Activated CD4-positive, CD25-positive, alpha-beta regulatory T cell treated with anti-CD3 and anti-CD28 coated beads, Interleukin-2, amount 50 U/mL, for 16 hours (primary cell): Measurements from ENCODE around the gene CGA.

ENCODE experiments used
- DNase-seq: peaks from one replicate; pipeline ENCODE4 v3.0.0-alpha.2; 2020; ENCODE audit warnings: low read depth, low spot score

CGA gene

DNA sequence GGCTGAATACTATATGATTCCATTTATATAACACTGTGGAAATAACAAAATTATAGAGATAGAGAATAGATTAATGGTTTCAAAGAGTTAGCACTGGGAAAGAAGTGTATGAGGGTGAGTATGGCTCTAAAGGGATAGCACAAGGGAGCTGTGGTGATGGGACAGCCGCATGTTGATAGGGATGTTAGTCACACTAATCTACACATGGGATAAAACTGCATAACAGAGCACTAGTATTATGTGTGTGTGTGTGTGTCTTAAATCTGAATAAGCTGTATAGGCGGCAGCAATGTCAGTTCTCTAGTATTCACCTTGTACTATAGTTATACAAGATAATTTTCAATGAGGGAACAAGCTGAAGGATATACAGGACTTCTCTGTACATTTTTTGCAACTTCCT lies 5.8 kb downstream of the CGA start:
- no peak for DNase-seq

- DNase-seq, result no peak
Measured at GRCh38 chr6:87088076-87088475, 6.8 kb downstream of the CGA start.

DNA sequence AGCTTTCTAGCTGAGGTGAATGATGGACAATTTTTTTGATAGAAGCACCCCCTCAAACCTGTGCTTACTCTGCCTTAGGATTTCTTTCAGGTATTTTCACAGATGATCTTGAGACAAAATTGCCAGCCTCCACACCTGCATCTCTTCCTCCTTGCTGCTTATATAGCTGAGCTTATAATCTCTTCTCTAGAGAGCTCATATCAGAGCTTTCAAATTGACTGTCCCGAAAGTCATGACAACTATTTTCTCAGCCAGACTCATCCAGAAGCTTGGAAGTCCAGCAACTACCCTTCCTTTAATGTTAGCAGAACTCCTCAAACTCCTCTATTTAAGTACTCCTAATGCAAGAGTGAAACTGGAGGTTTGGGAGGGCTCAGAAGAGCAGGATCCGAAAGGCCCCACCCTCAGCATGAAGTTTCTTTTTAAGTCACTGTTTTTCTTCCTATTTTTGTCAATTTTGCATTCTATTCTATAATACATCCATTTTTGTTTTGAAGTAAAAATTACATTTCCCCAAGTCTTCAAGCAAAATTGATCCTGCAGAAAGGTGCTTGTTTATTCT lies 12.7 kb downstream of the CGA start:
- no peak for DNase-seq

DNA sequence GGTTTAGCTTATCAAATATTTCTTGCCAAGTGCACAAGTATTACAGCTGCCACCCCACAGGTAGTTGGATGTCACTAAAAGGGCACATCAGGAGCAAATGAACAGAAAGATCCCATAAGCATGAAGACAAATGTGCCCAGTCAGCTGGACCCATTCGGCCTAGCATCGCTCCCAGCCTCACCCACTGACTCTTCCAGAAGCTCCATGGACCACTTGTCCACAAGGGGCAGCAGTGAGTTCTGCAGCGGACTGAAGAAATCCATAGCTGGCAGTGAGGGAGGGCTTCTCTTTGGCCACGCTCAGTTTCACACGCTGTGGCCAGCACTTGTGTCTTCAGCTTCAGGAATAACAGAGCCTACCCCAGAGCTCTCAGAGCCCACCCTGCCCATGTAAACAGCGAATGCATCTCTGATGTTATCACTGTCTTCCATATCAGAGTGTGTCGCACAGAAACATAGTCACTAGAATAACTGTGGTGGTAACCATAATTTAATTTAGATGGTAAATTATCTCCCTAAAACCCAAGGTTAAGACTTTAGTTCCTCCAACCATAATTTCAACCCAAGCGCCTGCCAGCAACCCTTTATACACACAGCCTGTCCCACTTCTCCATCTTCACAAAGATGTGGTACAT lies 15.8 kb downstream of the CGA start:
- peak; percentile 26 for DNase-seq

DNA sequence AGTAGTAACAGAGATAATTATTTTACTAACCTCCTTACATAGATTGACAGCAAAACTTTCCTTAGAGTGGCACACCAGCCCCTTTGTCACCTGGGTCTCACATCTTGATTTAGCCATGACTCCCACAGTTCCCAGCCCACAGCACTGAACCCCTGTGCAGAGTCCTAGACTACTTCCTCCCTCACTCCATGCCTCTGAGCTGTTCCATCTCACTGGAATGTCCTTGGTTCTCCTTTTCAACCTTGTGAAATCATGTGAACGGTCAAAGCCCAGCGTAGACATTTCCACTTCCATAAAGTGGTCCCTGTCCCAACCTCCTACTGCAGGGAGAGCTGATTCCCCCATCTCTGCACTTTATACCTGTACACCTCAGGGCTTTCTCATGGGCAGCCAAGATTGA lies 19.7 kb downstream of the CGA start:
- DNase-seq, result no peak

DNA sequence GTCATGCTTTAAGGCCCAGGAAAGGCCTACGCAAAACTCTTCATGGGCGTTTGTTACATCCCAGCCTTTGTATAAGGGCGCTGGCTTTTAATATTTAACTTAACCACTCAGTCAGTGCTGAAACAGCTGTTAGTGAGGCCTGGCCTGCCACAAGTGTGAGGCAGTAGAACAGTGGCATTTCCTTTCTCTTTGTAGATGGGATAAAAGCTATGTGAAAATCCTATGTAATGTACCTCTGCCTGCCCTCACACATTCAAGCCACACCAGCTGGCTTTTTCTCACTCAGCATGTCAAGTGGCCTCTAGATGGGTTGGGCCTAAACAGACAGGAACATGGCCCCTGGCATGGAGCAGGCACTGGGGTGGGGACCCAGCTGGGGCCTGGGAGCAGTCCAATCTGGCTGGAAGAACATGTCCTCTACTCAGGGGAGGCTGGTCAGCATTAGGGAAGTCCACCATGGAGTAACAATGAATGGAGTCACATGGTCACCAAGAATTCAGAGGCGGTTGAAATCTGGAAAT lies 20.7 kb downstream of the CGA start:
- no peak for DNase-seq

DNA sequence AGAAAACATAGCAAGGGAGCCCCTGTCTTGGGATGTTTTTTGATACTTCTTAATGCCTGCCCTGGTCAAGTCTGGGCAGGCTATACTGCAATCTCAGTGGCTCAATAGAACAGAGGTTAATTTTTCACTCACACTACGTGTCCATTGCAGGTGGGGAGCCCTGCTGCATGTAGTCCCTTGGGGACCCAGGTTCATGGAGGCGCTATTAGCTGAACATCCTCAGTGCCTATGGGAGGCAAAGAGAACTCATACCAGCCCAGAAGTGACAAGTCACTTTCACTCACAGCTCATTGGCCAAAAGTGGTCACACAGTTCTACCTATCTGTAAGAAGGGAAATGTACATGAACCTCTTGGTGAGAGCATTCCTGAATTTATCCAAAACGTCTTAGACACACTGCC lies 23.2 kb downstream of the CGA start:
- no peak for DNase-seq

- no peak for DNase-seq
Measured at GRCh38 chr6:87070741-87071140, 24.2 kb downstream of the CGA start.

GRCh38 chr6:87068795-87069194 lies 26.1 kb downstream of the CGA start:
- no peak for DNase-seq

DNA sequence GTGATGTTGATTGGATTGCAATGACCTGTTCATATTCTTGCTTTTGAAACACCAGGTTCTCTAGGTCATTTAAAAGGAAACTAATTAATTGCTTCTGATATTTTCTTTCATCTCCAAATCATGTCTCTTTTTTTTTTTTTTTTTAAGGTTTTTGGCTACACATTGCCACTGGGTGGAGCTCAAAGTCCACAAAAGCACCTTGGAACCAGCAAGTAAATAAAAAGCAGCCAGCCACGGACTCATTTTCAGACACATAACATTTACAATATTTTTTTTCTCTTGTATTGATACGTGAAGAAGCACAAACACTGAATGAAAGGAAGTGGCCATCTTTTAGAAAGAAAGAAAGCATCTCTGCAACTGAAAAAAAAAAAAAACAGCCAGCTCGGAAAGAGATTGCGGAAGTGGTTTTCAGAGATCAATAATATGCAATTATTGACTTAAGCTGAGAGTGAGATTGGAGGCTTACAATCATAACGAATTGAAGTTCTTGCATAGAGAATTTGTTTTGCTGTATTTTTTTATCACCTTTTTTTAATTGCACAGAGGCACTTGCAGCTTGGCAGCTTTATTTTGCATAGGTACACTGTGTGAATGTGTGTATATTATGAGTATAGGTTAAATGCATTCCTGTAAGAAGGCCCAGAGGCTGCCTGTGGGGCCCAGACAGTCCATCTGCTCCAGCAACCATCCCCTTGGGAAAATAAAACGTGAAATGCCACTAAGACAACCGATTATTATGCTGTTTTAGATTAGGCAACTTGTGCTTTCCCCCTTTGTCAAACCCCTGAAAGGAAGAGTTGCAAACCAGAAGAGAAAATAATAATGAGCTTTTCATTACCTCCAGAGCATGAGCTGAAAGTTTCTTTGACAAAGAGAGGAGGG lies 28.2 kb downstream of the CGA start:
- DNase-seq, result no peak

DNA sequence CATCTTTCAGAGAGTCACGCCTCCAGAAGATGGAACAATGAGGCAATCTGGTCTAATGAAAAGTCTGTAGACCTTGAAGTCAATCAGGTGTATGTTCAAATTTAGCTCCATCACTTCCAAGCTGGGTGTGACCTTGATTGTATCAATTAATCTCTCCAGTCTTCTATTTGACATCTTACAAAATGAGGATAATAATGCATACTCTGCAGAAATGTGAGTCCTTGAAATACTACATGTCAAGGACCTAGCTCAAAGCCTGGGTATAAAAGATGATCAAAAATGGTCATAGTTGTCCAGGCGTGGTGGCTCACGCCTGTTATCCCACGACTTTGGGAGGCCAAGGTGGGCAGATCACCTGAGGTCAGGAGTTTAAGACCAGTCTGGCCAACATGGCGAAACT lies 29.8 kb downstream of the CGA start:
- DNase-seq, result no peak

DNA sequence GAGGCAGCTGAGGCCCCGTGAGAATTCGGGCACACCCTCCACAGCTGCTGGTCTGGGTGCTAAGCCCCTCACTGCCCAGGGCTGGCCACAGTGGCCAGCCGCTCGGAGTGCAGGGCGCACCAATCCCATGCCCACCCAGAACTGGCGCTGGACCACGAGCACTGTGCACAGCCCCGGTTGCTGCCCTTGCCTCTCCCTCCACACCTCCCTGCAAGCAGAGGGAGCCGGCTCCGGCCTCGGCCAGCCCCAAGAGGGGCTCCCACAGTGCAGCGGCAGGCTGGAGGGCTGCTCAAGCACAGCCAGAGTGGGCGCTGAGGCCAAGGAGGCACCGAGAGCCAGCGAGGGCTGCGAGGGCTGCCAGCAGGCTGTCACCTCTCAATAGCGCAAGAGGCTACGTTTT lies 35.0 kb downstream of the CGA start:
- no peak for DNase-seq

DNA sequence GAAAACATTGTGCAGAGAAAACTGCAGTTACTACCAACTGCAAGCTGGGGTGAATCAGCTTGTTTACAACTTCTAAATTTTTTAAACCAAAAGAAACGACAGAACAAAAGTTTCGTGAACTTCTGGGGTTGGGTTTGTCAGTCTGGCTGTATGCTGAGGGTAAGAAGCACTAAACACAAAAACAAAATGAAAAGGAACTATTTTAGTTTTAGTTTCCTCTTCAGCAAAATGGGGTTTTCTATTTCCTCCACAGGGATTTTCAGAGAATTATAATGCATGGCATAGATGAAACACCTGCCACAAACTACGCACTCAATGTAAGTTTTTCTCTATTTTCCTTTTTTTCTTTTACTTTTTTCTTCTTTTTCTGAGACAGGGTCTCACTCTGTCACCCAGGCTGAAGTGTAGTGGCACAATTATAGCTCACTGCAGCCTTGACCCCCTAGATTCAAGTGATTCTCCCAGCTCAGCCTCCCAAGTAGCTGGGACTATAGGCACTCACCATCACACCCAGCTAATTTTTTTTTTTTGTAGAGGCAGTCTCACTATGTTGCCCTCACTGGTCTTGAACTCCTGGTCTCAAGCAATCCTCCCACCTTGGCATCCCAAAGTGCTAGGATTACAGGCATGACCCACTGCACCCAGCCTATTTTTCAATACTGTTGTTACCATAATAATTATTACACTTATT lies 40.6 kb downstream of the CGA start:
- DNase-seq, result no peak

- DNase-seq, result no peak
Measured at GRCh38 chr6:87053312-87053711, 41.6 kb downstream of the CGA start.

- no peak for DNase-seq
Measured at GRCh38 chr6:87049779-87050178, 45.1 kb downstream of the CGA start.

- DNase-seq, result no peak
Measured at GRCh38 chr6:87045521-87046075, 49.3 kb downstream of the CGA start.

DNA sequence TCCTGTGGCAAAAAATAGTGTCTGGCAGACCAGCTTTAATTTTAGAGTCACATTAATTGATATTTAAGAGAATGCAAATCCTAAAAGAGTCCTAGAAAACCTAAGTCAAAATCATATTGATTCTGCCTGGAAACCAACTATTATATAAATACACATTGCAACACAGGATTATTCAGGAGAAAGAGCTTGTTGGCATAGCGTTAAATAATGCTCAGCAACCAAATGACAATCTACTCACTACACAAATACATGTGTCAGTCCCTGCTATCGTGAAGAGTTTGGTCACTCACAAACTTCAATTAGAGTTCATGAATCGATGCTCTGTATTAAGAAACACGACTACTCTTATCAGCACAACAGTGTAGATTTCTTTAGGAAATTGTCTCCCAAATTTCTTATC lies 54.2 kb downstream of the CGA start:
- DNase-seq, result no peak
